Measurements from ENCODE around the gene ITGA2. TPM values are rescaled to one million over a fixed set of nuclear protein-coding genes. Genes with fewer than 3 reads are reported as not detected.

Gene ITGA2
- total RNA-seq (2011; cell fraction: chromatin; rRNA removed; ENCODE audit: low replicate concordance) = 0.05 TPM in 1 of 2 replicates, not detected in the other
- total RNA-seq (2011; cell fraction: nucleolus; rRNA removed) = not detected in 2 replicates
- total RNA-seq (2011; cell fraction: nucleoplasm; rRNA removed) = 0.07 and 0.08 TPM in 2 replicates
- total RNA-seq (2014; rRNA removed) (0.04 TPM in 1 of 2 replicates, not detected in the other), total RNA-seq (2014; rRNA removed; fragmentation: Illumina TruSeq; extraction: Trizol) (not detected in 2 replicates), total RNA-seq (2015; rRNA removed; fragmentation: Illumina TruSeq; extraction: Trizol) (not detected in 2 replicates), total RNA-seq (2021) (0.09 and 0.11 TPM in 2 replicates), polyA plus RNA-seq (2011; rRNA removed) (0.01 TPM in 2 replicates), polyA plus RNA-seq (2014; fragmentation: Illumina TruSeq; extraction: Trizol) (not detected in 2 replicates), polyA plus RNA-seq (2014; fragmentation: Nextera tagmentation; extraction: Ambion mirVana) (under 1 TPM in 1 of 2 experiments, not detected in 1; 0.01 TPM), polyA plus RNA-seq (2014; rRNA removed) (0.04 and 0.05 TPM in 2 replicates), polyA minus RNA-seq (2011; rRNA and poly(A)+ RNA removed) (0.12 TPM in 1 of 2 replicates, not detected in the other), Bru-seq, nascent RNA (percentile 16 among the genes with signal in this experiment), BruChase-seq, experiment 1, labeled RNA remaining after a 2-hour chase (percentile 21 among the genes with signal in this experiment), BruChase-seq, experiment 2, labeled RNA remaining after a 6-hour chase (percentile 23 among the genes with signal in this experiment)
- 0.01 and 0.04 TPM in 2 replicates for polyA plus RNA-seq (2011; cell fraction: cytosol; rRNA removed)
- 0.04 TPM in 1 of 2 replicates, not detected in the other for polyA plus RNA-seq (2011; cell fraction: nucleus; rRNA removed)
- polyA plus RNA-seq (2012) = 0.03 and 0.04 TPM in 2 replicates
- polyA minus RNA-seq (2011; cell fraction: cytosol; rRNA and poly(A)+ RNA removed) = 0.46 TPM in 1 of 2 replicates, not detected in the other
- under 0.01 TPM in 2 replicates for polyA minus RNA-seq (2011; cell fraction: nucleus; rRNA and poly(A)+ RNA removed)
- long read RNA-seq, experiment 1 = 0 reads
- long read RNA-seq, experiment 2 = 0 reads
- long read RNA-seq, experiment 3 = 0 reads

- Histone ChIP-seq H3K36me3 (ENCODE audit: control insufficient read depth, insufficient read depth, low read length) (no peaks in the 10 kb centered on the region), H3K79me2 (ENCODE audit: control insufficient read depth, insufficient read depth, low read length) (no peaks in the 10 kb centered on the region), H4K20me1 (replicated peaks; ENCODE audit: control insufficient read depth, insufficient read depth, low read length) (no peaks in the 10 kb centered on the region), H3K9me1 (ENCODE audit: control insufficient read depth, insufficient read depth, low read length) (no peaks in the 10 kb centered on the region), H3K27ac (ENCODE audit: extremely low read depth, low read depth, low read length) (no peak within 1 kb of the TSS), H3K9me3 (replicated peaks; ENCODE audit: control insufficient read depth, insufficient read depth, low read depth, low read length) (no peaks in the 10 kb centered on the region), H3K4me2 (ENCODE audit: insufficient read depth, low read length) (peak within 1 kb of the TSS; percentile 65), H2AFZ (ENCODE audit: low read depth, low read length) (peak within 1 kb of the TSS; percentile 64), H3K9ac (ENCODE audit: insufficient read depth in 1 of 2, low read depth in 2 of 2, low read length in 2 of 2) (peak within 1 kb of the TSS in 1 of 2 experiments; percentile 73; a peak in 2 of 4 replicates), H3K27me3 (ENCODE audit: control insufficient read depth in 2 of 2, insufficient read depth in 2 of 2, low read length in 2 of 2) (peaks cover 17 to 21% of the 10 kb centered on the region in 2 experiments; a peak in 4 of 5 replicates), H3K4me1 (replicated peaks in 1 of 2; ENCODE audit: control insufficient read depth in 2 of 2, insufficient read depth in 2 of 2, low read length in 2 of 2) (peaks cover 0 to 14% of the 10 kb centered on the region in 2 experiments; a peak in 2 of 5 replicates), H3K4me3 (peak within 1 kb of the TSS; percentile 30)
- DNase-seq (ENCODE audit: extremely low read depth in 1 of 4, low spot score in 3 of 4) = peak; percentile 39 to 59 (median 46)
- ChIA-PET CTCF (ENCODE audit: low intra/inter-chr PET ratio) (no interaction called here), POLR2A (no interaction called here)
- in situ Hi-C loops (cut with MboI) (no loop called here), intact Hi-C loops (cut with micrococcal nuclease) (no loop called here)
- no peak for FAIRE-seq
- WGBS (ENCODE audit: insufficient coverage, low coverage, missing lambda C conversion rate) = 2% methylated on average over 30 of the region's 64 CpGs
- peak; percentile 94 for ATAC-seq
- TF ChIP-seq FOS (IDR thresholded peaks at IDR 0.05; ENCODE audit: extremely low read depth, insufficient read length) (no peak), ZHX1 (conservative IDR thresholded peaks at IDR 0.05; ENCODE audit: low read length) (no peak), HNRNPLL (IDR thresholded peaks at IDR 0.05; ENCODE audit: low read depth, low read length, poor library complexity, severe bottlenecking) (peak; percentile 68)
- no TSS peak for BruUV-seq (replicated peaks)
Observed at GRCh38 chr5:52989025-52989780, at the start of gene ITGA2. TSS of gene ITGA2 (plus strand) at chr5:52989352. CDS start at chr5:52989469, 117 bp downstream.

Measured in K562 (cell line).